ENCODE data around the gene SH2D7.

Gene SH2D7

DNA sequence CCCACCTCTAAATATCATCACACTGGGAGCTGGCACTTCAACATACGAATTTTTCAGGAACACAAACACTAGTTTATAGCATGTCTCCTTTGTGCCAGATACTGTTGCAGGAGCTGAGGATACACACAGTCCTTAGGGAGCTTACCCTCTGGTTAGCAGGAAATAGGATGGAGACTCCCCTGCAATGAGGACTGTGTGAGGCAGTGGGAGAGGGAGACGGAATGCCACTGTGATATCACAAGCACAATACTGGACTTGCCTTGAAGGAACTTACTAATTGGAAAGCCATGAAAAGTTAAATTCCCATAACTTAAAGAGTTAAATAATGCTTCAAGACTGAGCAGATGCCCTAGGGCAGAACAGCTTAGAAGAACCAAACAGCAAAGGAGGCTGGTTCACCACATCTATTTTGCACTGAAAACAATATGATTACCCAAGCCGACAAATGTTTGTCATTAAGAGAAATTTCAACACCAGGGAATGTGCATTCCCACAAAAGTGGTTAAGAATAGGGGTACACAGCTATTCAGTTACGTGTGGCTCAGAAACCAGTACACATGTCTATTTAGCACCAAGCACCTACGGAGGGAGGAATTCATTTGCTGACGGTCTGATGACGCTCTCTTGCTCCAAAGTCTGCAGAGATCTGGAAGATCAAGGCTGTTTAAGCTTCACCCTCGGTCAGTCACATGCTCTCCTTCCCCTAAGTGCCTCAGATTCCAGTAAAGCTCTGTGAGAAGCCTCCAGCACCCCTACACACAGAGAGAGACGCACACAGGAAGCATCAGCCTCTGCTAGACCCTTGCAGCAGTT lies 20.1 kb upstream of the SH2D7 start:
- no peak overlapping the region for H3K4me3 ChIP-seq (ENCODE audit: low read depth, low read length)
- no peak for DNase-seq (ENCODE audit: low read depth)
- TF ChIP-seq, protein P1, sequence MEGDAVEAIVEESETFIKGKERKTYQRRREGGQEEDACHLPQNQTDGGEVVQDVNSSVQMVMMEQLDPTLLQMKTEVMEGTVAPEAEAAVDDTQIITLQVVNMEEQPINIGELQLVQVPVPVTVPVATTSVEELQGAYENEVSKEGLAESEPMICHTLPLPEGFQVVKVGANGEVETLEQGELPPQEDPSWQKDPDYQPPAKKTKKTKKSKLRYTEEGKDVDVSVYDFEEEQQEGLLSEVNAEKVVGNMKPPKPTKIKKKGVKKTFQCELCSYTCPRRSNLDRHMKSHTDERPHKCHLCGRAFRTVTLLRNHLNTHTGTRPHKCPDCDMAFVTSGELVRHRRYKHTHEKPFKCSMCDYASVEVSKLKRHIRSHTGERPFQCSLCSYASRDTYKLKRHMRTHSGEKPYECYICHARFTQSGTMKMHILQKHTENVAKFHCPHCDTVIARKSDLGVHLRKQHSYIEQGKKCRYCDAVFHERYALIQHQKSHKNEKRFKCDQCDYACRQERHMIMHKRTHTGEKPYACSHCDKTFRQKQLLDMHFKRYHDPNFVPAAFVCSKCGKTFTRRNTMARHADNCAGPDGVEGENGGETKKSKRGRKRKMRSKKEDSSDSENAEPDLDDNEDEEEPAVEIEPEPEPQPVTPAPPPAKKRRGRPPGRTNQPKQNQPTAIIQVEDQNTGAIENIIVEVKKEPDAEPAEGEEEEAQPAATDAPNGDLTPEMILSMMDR (IDR thresholded peaks at IDR 0.05; ENCODE audit: control insufficient read depth, extremely low read depth, insufficient read depth), result no peak

GRCh38 chr15:78073046-78073787 lies 19.1 kb upstream of the SH2D7 start:
- DNase-seq (ENCODE audit: low read depth), result no peak

GRCh38 chr15:78075490-78076230 lies 16.7 kb upstream of the SH2D7 start:
- H3K4me3 ChIP-seq (ENCODE audit: low read depth, low read length), result peak overlapping the region; percentile 74
- TF ChIP-seq, protein P1 (IDR thresholded peaks at IDR 0.05; ENCODE audit: control insufficient read depth, extremely low read depth, insufficient read depth), result no peak

More at GRCh38 chr15:78073046-78073787, 19.1 kb upstream of the SH2D7 start:
- TF ChIP-seq, protein P1 (IDR thresholded peaks at IDR 0.05; ENCODE audit: control insufficient read depth, extremely low read depth, insufficient read depth), result no peak
- no peak overlapping the region for H3K4me3 ChIP-seq (ENCODE audit: low read depth, low read length)

GRCh38 chr15:78076231-78077052 lies 15.9 kb upstream of the SH2D7 start:
- TF ChIP-seq, protein P1 (IDR thresholded peaks at IDR 0.05; ENCODE audit: control insufficient read depth, extremely low read depth, insufficient read depth), result 0 out of 2 replicates have a peak, but pooled peaks have one; percentile 8
- peak overlapping the region; percentile 74 for H3K4me3 ChIP-seq (ENCODE audit: low read depth, low read length)
- DNase-seq (ENCODE audit: low read depth), result no peak

More at GRCh38 chr15:78075490-78076230, 16.7 kb upstream of the SH2D7 start:
- DNase-seq (ENCODE audit: low read depth), result no peak

GRCh38 chr15:78077053-78077870 lies 15.1 kb upstream of the SH2D7 start, which contains the start of gene TBC1D2B:
TBC1D2B (minus strand) TSS chr15:78077711; CDS start chr15:78077652, 59 bp downstream.
- no peak for DNase-seq (ENCODE audit: low read depth)
- peak within 1 kb of the TSS; percentile 74 for H3K4me3 ChIP-seq (ENCODE audit: low read depth, low read length)
- TF ChIP-seq, protein P1 (IDR thresholded peaks at IDR 0.05; ENCODE audit: control insufficient read depth, extremely low read depth, insufficient read depth), result peak; percentile 16; the same call in 1 of the 2 replicates

Measured in LNCaP clone FGC (cell line).